Activated naive CD4-positive, alpha-beta T cell treated with anti-CD3 and anti-CD28 coated beads, Interleukin-2, amount 50 U/mL, for 24 hours (primary cell): Measurements from ENCODE around the gene GARIN5B.

Experiments used
- H3K27ac Mint-ChIP-seq: one replicate; pipeline ENCODE4 v1.8.0; 2021; ENCODE audit warnings: mild to moderate bottlenecking, mixed read lengths
- H3K27me3 Mint-ChIP-seq: one replicate; pipeline ENCODE4 v1.8.0; 2021; ENCODE audit warnings: mixed read lengths
- H3K36me3 Mint-ChIP-seq: one replicate; pipeline ENCODE4 v1.8.0; 2021; ENCODE audit warnings: mixed read lengths
- H3K4me1 Mint-ChIP-seq: one replicate; pipeline ENCODE4 v1.8.0; 2021; ENCODE audit warnings: mixed read lengths
- H3K4me3 Mint-ChIP-seq: one replicate; pipeline ENCODE4 v1.8.0; 2021; ENCODE audit warnings: mild to moderate bottlenecking, mixed read lengths
- H3K9me3 Mint-ChIP-seq: one replicate; pipeline ENCODE4 v1.8.0; 2021; ENCODE audit warnings: mixed read lengths

GARIN5B gene

DNA sequence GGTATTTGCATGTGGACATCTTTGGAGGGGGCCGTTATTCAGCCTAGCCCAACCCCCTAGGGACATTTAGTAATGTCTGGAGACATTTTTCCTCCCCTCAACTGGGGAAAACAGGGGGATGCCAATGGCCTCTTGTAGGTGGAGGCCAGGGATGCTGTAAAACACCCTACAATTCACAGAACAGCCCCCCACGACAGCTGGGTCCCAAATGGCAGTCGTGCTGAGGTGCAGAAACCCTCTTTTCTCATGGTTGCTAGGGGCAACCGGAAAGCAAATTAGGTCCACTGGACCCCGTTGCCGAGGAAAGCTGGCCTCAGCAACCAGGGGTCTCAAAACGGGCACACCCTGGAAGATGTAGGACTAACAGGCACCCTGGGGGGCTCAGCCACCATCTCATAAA, 52.6 kb downstream of the GARIN5B start:
- peaks cover under 1% of the 10 kb centered on the region for H3K4me1 Mint-ChIP-seq
- H3K27ac Mint-ChIP-seq, result no peak overlapping the region
- no peak overlapping the region for H3K4me3 Mint-ChIP-seq
- H3K36me3 Mint-ChIP-seq, result no peaks in the 10 kb centered on the region
- no peaks in the 10 kb centered on the region for H3K27me3 Mint-ChIP-seq
- no peaks in the 10 kb centered on the region for H3K9me3 Mint-ChIP-seq

GRCh38 chr19:55309448-55309847, 53.6 kb downstream of the GARIN5B start:
- Mint-ChIP-seq H3K9me3 (no peaks in the 10 kb centered on the region), H3K4me3 (no peak overlapping the region), H3K27me3 (no peaks in the 10 kb centered on the region), H3K27ac (no peak overlapping the region), H3K36me3 (no peaks in the 10 kb centered on the region), H3K4me1 (peaks cover 3% of the 10 kb centered on the region)

GRCh38 chr19:55308281-55308680, 54.8 kb downstream of the GARIN5B start:
- Mint-ChIP-seq H3K4me1 (peaks cover 3% of the 10 kb centered on the region), H3K27ac (no peak overlapping the region), H3K27me3 (no peaks in the 10 kb centered on the region), H3K4me3 (no peak overlapping the region), H3K36me3 (no peaks in the 10 kb centered on the region), H3K9me3 (no peaks in the 10 kb centered on the region)

DNA sequence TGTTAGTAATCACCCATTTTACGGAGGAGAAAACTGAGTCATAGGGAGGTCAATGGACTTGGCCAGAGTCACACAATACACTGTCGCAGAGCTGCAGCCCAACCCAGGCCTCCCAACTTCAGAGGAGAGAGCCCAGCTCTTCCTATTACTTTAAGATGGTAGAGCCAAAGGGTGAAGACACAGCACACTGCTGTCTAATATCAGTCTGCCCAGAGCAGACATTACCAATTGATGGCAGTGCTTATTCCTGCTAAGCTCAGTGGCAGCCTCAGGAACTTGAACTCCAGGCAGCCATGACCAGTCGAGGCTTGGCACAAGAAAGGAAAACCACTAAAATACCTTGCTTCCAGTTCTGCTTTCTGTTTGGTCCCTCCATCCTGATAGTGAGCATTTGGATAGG, 56.3 kb downstream of the GARIN5B start:
- Mint-ChIP-seq H3K27me3 (no peaks in the 10 kb centered on the region), H3K36me3 (no peaks in the 10 kb centered on the region), H3K27ac (no peak overlapping the region), H3K4me3 (no peak overlapping the region), H3K9me3 (no peaks in the 10 kb centered on the region), H3K4me1 (peaks cover 8% of the 10 kb centered on the region)

GRCh38 chr19:55305983-55306562, 57.0 kb downstream of the GARIN5B start:
- Mint-ChIP-seq H3K27ac (no peak overlapping the region), H3K9me3 (no peaks in the 10 kb centered on the region), H3K36me3 (no peaks in the 10 kb centered on the region), H3K27me3 (no peaks in the 10 kb centered on the region), H3K4me3 (no peak overlapping the region), H3K4me1 (peaks cover 9% of the 10 kb centered on the region)

DNA sequence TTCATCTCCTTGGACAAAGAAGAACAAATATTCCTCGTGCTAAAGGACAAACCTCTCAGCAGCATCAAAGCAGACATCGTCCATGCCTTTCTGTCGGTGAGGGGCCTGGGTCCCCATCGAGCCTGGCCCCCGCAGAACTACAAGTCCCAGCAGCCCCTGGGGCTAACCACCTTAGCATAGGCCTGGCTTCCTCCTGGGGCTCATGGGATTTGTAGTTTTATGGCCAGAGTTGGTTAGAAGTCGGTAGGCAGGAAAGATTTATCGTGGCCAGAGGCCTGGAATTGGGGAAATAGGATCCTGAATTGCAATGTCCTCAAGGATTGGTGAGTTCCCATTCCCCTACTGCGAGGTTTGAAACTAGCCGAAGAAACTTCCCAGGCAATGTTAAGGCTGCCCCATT, 57.6 kb downstream of the GARIN5B start:
- Mint-ChIP-seq H3K9me3 (no peaks in the 10 kb centered on the region), H3K4me1 (peaks cover 9% of the 10 kb centered on the region), H3K36me3 (no peaks in the 10 kb centered on the region), H3K27me3 (no peaks in the 10 kb centered on the region), H3K27ac (peak overlapping the region; percentile 68), H3K4me3 (no peak overlapping the region)

GRCh38 chr19:55304980-55305379, 58.1 kb downstream of the GARIN5B start:
- no peaks in the 10 kb centered on the region for H3K9me3 Mint-ChIP-seq
- H3K4me1 Mint-ChIP-seq, result peaks cover 9% of the 10 kb centered on the region
- no peak overlapping the region for H3K4me3 Mint-ChIP-seq
- no peaks in the 10 kb centered on the region for H3K27me3 Mint-ChIP-seq
- no peak overlapping the region for H3K27ac Mint-ChIP-seq
- H3K36me3 Mint-ChIP-seq, result no peaks in the 10 kb centered on the region
